Measurements from ENCODE around the gene SIRT2.

The SIRT2 gene

DNA sequence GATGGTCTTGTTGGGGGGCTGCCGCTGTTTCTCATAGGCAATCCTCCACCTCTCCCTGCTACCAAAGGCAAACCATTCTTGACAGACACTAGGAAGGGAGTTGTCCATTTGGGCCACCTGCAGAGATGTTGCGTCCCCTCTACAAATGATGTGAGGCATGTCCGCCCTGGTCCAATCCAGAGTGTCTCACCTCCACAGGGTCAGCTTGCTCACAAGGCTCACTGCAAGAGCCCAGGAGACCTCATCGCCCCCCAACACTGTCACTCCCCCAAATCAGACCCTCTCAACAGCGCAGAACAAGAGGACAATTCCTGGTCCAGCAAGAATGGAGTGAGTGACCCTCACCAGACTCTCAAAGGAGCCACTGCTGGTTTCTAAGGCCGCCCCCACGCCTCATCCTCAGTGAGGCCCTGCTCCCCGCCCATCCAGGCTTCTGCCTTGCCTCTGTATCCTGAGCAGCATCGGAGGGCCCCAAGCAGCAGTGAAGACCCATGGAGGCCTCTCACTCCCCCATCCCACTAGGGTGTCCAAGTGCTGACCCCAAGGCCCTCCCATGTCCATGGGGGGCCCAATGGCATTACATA is 56.2 kb downstream of the SIRT2 start:
- DNase-seq (ENCODE audit: low read depth in 1 of 2, low spot score in 1 of 2), result no peak
- Histone ChIP-seq H3K4me3 (replicated peaks; ENCODE audit: insufficient read depth, low read length) (no peak overlapping the region), H3K27ac (replicated peaks) (no peak overlapping the region), H3K27me3 (ENCODE audit: insufficient read depth, poor library complexity, severe bottlenecking) (no peaks in the 10 kb centered on the region)
- TF ChIP-seq GABPA (IDR thresholded peaks at IDR 0.05; ENCODE audit: low read depth), result no peak
- TF ChIP-seq, protein P1, sequence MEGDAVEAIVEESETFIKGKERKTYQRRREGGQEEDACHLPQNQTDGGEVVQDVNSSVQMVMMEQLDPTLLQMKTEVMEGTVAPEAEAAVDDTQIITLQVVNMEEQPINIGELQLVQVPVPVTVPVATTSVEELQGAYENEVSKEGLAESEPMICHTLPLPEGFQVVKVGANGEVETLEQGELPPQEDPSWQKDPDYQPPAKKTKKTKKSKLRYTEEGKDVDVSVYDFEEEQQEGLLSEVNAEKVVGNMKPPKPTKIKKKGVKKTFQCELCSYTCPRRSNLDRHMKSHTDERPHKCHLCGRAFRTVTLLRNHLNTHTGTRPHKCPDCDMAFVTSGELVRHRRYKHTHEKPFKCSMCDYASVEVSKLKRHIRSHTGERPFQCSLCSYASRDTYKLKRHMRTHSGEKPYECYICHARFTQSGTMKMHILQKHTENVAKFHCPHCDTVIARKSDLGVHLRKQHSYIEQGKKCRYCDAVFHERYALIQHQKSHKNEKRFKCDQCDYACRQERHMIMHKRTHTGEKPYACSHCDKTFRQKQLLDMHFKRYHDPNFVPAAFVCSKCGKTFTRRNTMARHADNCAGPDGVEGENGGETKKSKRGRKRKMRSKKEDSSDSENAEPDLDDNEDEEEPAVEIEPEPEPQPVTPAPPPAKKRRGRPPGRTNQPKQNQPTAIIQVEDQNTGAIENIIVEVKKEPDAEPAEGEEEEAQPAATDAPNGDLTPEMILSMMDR (IDR thresholded peaks at IDR 0.05; ENCODE audit: insufficient read depth, low read length), result no peak
- TF ChIP-seq POLR2AphosphoS5 (IDR thresholded peaks at IDR 0.05; ENCODE audit: low read depth), result no peak

DNA sequence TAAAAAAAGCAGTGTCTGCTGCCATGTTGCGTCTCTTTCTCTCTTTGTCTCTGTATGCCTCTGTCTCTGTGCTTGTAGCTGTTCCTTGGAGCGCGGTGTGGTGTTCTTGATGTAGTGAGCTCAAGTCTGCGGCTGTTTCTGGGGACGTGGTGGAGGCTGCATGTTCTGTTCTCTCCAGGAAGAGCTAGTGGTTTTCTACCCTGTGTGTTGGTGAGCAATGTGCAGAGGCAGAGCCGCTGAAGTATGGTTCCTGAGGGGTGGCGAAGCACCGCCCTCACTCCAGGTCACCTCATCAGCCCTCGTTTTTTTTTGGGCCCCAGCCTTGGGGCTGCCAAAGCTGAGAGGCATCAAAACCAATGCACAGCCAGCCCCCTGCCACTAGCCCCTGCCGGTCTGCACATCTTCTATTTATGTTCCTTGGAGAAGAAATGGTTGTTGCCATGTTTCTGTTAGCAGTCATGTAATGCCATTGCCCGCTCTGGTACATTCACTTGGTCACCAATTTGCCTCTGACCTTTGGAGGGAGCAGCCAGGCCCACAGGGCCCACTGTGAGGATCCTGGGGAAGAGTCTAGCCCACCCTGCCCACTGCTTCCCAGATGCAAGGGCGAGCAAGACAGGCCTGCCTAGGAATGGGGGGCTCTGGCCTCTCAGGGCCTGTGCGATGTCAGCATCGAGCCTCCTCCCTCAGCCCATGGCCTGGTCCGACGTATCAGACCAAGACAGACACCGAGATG is 56.8 kb downstream of the SIRT2 start:
- DNase-seq (ENCODE audit: low read depth in 1 of 2, low spot score in 1 of 2), result no peak
- TF ChIP-seq SPI1 (IDR thresholded peaks at IDR 0.05; ENCODE audit: borderline replicate concordance, low read depth), result no peak
- no peak for TF ChIP-seq GABPA (IDR thresholded peaks at IDR 0.05; ENCODE audit: low read depth)
- TF ChIP-seq, protein P1 (IDR thresholded peaks at IDR 0.05; ENCODE audit: insufficient read depth, low read length), result no peak
- TF ChIP-seq, protein P2, sequence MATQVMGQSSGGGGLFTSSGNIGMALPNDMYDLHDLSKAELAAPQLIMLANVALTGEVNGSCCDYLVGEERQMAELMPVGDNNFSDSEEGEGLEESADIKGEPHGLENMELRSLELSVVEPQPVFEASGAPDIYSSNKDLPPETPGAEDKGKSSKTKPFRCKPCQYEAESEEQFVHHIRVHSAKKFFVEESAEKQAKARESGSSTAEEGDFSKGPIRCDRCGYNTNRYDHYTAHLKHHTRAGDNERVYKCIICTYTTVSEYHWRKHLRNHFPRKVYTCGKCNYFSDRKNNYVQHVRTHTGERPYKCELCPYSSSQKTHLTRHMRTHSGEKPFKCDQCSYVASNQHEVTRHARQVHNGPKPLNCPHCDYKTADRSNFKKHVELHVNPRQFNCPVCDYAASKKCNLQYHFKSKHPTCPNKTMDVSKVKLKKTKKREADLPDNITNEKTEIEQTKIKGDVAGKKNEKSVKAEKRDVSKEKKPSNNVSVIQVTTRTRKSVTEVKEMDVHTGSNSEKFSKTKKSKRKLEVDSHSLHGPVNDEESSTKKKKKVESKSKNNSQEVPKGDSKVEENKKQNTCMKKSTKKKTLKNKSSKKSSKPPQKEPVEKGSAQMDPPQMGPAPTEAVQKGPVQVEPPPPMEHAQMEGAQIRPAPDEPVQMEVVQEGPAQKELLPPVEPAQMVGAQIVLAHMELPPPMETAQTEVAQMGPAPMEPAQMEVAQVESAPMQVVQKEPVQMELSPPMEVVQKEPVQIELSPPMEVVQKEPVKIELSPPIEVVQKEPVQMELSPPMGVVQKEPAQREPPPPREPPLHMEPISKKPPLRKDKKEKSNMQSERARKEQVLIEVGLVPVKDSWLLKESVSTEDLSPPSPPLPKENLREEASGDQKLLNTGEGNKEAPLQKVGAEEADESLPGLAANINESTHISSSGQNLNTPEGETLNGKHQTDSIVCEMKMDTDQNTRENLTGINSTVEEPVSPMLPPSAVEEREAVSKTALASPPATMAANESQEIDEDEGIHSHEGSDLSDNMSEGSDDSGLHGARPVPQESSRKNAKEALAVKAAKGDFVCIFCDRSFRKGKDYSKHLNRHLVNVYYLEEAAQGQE (IDR thresholded peaks at IDR 0.05; ENCODE audit: insufficient replicate concordance, low read depth), result no peak
- 0 out of 2 replicates have a peak, but pooled peaks have one; percentile 9 for TF ChIP-seq POLR2AphosphoS5 (IDR thresholded peaks at IDR 0.05; ENCODE audit: low read depth)
- Histone ChIP-seq H3K27ac (replicated peaks) (no peak overlapping the region), H3K27me3 (ENCODE audit: insufficient read depth, poor library complexity, severe bottlenecking) (no peaks in the 10 kb centered on the region), H3K4me3 (replicated peaks; ENCODE audit: insufficient read depth, low read length) (no peak overlapping the region)

DNA sequence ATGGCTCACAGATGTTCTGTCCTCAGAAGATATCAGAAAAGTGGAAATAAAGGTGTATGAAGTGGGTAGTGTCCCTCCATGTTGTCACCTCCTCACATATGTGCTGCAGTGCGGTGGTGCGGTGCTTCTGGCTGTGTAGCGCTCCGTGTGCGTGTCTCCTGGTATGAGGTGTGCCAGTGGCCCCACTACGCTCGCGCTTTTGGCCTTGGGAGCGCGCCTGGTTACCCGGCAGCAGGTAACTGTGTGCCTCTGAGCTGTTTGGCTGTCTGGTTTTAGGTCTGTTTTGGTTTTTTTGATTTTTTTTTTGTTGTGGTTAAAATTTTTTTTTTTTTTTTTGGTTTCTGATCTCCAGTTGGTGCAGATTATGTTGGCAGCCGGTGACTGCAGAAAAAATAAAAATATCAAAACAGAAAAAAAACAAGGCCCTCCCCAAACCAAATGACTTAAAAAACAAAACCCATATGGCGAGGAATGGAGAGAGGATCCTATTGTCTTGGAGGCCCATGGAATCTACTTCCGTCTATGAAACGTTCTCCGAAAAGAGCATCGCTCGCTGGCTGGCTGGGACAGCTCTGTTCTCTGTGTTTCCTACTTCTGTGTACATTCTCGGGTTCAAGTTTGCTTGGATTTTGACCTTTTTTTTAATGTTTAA is 57.5 kb downstream of the SIRT2 start:
- H3K4me3 ChIP-seq (replicated peaks; ENCODE audit: insufficient read depth, low read length), result no peak overlapping the region
- no peak for TF ChIP-seq POLR2AphosphoS5 (IDR thresholded peaks at IDR 0.05; ENCODE audit: low read depth)
- TF ChIP-seq, protein P2 (IDR thresholded peaks at IDR 0.05; ENCODE audit: insufficient replicate concordance, low read depth), result no peak
- TF ChIP-seq, protein P1 (IDR thresholded peaks at IDR 0.05; ENCODE audit: insufficient read depth, low read length), result no peak
- H3K27me3 ChIP-seq (ENCODE audit: insufficient read depth, poor library complexity, severe bottlenecking), result no peaks in the 10 kb centered on the region
- H3K27ac ChIP-seq (replicated peaks), result no peak overlapping the region
- DNase-seq (ENCODE audit: low read depth in 1 of 2, low spot score in 1 of 2), result no peak

All from HL-60 (cell line).